ENCODE results near the gene TNRC6B.
"Not testable (repeated sequence)": the region's sequence is repeated elsewhere in the genome, so short reads cannot be mapped to it uniquely, and the experiment has no call there.

TNRC6B gene

GRCh38 chr22:40368016-40368415 lies 190.3 kb downstream of the TNRC6B start:
- no peak for DNase-seq

DNA sequence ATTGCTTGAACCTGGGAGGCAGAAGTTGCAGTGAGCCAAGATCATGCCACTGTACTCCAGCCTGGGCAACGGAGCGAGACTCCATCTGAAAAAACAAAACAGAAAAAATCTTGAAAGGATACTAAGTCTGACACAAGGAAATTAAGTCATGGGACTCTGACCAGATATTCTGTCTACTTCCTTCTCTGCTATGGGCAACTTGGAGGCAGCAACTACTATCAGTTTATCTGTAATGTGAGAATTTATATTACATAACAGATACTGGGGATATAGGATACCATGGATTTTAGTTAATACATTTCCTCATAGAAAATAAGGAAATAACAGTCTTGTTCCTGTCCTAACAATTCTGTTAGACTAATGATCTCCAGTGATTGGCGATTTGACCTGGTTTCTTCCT lies 191.1 kb downstream of the TNRC6B start:
- no peak for DNase-seq

DNA sequence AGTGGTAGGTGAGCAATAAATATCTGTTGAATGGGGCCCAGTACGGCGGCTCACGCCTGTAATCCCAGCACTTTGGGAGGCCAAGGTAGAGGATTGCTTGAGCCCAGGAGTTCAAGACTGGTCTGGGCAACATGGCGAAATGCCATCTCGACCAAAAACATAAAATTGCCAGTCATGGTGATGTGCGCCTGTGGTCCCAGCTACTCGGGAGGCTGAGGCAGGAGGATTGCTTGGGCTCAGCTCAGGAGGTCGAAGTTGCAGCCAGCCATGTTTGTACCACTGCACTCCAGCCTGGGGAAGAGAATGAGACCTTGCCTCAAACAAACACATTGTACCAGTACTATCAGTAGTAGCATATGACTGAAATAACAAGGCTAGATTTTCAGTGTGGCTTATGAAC lies 196.8 kb downstream of the TNRC6B start:
- no peak for DNase-seq

DNA sequence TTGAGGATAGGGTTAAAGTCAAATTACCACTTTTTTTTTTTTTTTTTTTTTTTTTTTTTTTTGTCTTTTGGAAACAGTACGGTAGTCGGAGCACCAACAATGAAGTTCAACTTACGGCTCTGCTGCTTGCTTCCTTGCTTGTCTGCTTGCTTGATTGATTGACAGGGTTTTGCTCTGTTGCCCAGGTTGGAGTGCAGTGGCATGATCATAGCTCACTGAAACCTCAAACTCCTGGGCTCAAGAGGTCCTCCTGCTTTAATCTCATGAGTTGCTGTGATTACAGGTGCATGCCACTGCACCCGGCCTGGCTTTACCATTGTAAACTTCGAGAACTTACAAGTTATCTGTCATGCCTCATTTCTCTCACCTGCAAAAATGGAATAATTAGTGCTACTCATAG lies 198.4 kb downstream of the TNRC6B start:
- DNase-seq: no peak

GRCh38 chr22:40377931-40378330 lies 200.2 kb downstream of the TNRC6B start:
- no peak for DNase-seq

GRCh38 chr22:40378448-40378847 lies 200.7 kb downstream of the TNRC6B start:
- DNase-seq: not testable (repeated sequence)

DNA sequence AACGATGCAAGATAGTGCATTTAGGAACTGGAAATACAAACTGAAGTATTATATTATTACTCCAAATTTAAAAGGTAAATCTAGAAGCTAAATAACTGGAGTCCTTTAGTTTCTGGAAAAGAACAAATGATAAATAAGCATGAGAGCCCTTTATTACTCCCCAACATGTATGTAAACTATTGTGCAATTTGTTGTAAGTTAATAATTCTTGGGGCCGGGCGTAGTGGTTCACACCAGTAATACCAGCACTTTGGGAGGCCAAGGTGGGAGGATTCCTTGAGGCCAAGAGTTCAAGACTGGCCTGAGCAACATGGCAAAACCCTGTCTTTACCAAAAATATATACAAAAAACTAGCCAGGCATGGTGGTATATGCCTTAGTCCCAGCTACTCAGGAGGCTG lies 203.7 kb downstream of the TNRC6B start:
- DNase-seq: no peak

- DNase-seq: no peak
Observed at GRCh38 chr22:40383905-40384304, 206.2 kb downstream of the TNRC6B start.

DNA sequence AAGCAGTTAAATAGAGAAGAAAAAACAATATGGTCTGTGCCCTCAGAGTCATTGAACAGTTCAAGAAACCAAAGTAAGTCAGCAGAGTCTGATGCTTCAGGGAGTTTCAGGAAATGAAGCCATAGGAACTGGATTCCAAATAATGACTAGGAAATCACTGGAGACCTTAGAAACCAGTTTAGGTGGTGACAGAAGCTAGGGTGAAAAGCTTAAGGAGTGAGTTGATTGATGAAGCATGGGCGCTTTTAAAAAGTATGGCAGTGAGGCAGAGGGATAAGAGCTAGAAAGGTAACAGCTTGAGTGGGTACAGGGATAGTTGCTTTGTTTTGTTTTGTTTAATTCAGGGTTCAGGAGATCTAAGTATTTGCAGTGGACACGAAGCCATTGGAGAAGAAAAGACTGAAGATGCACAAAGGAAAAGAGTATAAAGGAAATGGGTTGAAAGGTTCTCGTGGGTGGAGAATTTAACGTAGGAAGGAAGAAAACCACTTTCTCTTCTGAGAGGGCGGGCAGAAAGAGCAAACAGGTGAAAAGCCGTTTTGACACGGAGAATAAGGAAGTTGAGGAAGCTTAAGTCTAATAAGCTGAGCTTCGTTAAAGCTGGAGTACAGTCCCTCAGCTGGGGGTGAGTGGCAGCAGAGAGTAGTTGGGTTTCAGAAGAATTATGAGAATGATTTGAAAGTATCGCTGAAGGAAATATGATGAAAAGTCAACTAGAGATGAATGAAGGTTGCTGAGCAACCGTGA lies 207.5 kb downstream of the TNRC6B start:
- no peak for DNase-seq

Measured in activated gamma-delta T cell (primary cell).